BLaER1 treated with 17β-estradiol and CSF1 and Interleukin-3, amounts not matched to agents 10 nM and 100 nM (cell line): Measurements from ENCODE around the gene LGALS9.
A peak's percentile ranks its signal among the peaks of the same experiment; 100 is the strongest.
"Not testable (repeated sequence)": the region's sequence is repeated elsewhere in the genome, so short reads cannot be mapped to it uniquely, and the experiment has no call there.

Source experiments
- H3K27ac ChIP-seq, 11 experiments: shearing (Covaris generic); formaldehyde crosslinking; 2 replicates each; pipeline ENCODE4 v1.8.1; 2022
- H3K27me3 ChIP-seq, 11 experiments: shearing (Covaris generic); formaldehyde crosslinking; 2 replicates each; pipeline ENCODE4 v1.8.1; 2022
- H3K36me3 ChIP-seq, 11 experiments: shearing (Covaris generic); formaldehyde crosslinking; 2 replicates each; pipeline ENCODE4 v1.8.1; 2022
- H3K4me1 ChIP-seq, 10 experiments: shearing (Covaris generic); formaldehyde crosslinking; 2 replicates each; pipeline ENCODE4 v1.8.1; 2022
- H3K4me2 ChIP-seq, 11 experiments: shearing (Covaris generic); formaldehyde crosslinking; 2 replicates each; pipeline ENCODE4 v1.8.1; 2022
- H3K4me3 ChIP-seq, 10 experiments: shearing (Covaris generic); formaldehyde crosslinking; 2 replicates each; pipeline ENCODE4 v1.8.1; 2022
- H3K9ac ChIP-seq, 11 experiments: shearing (Covaris generic); formaldehyde crosslinking; 2 replicates each; pipeline ENCODE4 v1.8.1; 2022
- H3K9me3 ChIP-seq, 11 experiments: shearing (Covaris generic); formaldehyde crosslinking; replicated peaks in 1 of 11; 2 replicates each; pipeline ENCODE4 v1.8.1; 2022
- H4K20me1 ChIP-seq, 11 experiments: shearing (Covaris generic); formaldehyde crosslinking; 2 replicates each; pipeline ENCODE4 v1.8.1; 2022
- Cebpa-rat ChIP-seq, 11 experiments: shearing (Covaris generic); IDR thresholded peaks; 2 replicates each; pipeline ENCODE4 v1.8.1; 2022

The LGALS9 gene

DNA sequence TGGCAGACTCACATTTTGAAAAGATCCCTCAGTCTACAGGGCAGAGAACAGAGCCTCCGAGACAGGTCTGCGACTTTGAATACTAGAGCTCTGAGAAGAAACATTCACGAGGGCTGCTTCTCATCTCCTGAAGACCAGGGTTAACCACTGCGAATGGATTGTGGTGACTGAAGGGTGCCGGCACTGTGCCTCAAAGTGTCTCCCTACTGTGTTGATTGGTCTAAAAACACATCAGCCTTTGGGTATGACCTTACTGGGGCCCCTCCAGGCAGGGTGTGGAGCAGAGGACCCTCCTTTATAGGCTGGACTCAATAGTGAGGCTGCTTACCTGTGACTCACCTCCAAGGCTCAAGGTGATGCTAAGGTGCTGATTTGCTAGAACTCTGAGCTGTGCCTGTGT, 2.6 kb upstream of the LGALS9 start:
- Histone ChIP-seq H3K4me1 (peaks cover 27 to 42% (median 35%) of the 10 kb centered on the region in 10 experiments), H3K4me3 (no peak overlapping the region), H4K20me1 (peaks cover 0 to 5% (median 0%) of the 10 kb centered on the region in 11 experiments; a peak in 6 of 22 replicates), H3K27ac (no peak overlapping the region), H3K9me3 (peaks cover 0 to 13% (median 8%) of the 10 kb centered on the region in 11 experiments; a peak in 8 of 22 replicates), H3K27me3 (no peaks in the 10 kb centered on the region), H3K36me3 (peaks cover 0 to 35% (median 14%) of the 10 kb centered on the region in 11 experiments; a peak in 10 of 22 replicates), H3K9ac (no peak overlapping the region), H3K4me2 (0 out of 22 replicates have a peak overlapping the region, but pooled peaks of 1 of the 11 experiments have one; percentile 0)
- no peak for TF ChIP-seq Cebpa-rat (IDR thresholded peaks at IDR 0.05)

DNA sequence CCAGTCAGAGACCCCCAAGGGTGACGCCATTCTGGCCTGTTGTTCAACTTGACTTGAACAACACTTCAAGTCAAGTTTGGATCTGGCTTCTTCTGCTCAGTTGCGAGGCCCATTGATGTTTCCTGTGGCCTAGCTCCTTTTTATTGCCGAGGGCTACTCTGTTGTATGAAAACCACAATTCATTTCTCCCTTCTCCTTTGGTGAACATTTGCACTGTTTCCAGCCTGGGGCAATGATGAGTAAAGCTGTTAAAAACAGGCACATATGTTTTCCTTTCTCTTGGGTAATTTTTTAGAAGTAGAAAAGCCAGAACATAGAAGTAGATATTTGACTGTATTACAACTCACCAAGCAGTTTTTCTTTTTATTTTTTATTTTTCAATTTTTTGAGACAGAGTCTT, 1.7 kb upstream of the LGALS9 start:
- not testable (repeated sequence) for H3K9ac ChIP-seq, H3K27ac ChIP-seq, H3K27me3 ChIP-seq, H3K4me3 ChIP-seq
- Histone ChIP-seq H3K4me2 (peak overlapping the region in 3 of 11 experiments; percentile 11 to 17 (median 15); a peak in 3 of 22 replicates), H4K20me1 (peaks cover 0 to 14% (median 0%) of the 10 kb centered on the region in 11 experiments; a peak in 7 of 22 replicates), H3K36me3 (peaks cover 0 to 26% (median 10%) of the 10 kb centered on the region in 11 experiments; a peak in 10 of 22 replicates), H3K4me1 (peaks cover 34 to 49% (median 43%) of the 10 kb centered on the region in 10 experiments), H3K9me3 (peaks cover 0 to 13% (median 8%) of the 10 kb centered on the region in 11 experiments; a peak in 8 of 22 replicates)

DNA sequence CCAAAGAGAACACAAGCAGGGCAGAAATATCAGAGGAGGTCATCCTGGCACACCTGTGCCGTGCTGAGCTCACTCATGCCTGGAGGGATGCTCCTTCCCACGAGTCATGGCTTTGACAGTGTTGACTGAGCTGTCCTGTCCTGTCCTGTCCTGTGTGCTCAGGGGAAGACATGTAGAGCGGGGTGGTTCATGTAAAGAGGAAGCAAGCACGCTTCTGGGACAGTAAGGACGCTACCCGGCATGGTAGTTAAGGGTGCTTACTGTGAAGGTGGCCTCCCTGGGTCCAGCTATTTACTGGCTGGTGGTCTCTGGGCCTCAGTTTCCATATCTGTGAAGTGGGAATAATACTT, 398 bp downstream of the LGALS9 start:
- H3K9me3 ChIP-seq, result peaks cover 0 to 6% (median 4%) of the 10 kb centered on the region in 11 experiments; a peak in 8 of 22 replicates
- H3K9ac ChIP-seq, result peak overlapping the region; percentile 71 to 84 (median 80)
- H3K4me2 ChIP-seq, result peak overlapping the region; percentile 85 to 98 (median 91)
- H3K27me3 ChIP-seq, result no peaks in the 10 kb centered on the region
- peaks cover 54 to 71% (median 62%) of the 10 kb centered on the region in 10 experiments for H3K4me1 ChIP-seq
- H4K20me1 ChIP-seq, result peaks cover 0 to 23% (median 0%) of the 10 kb centered on the region in 11 experiments; a peak in 7 of 22 replicates
- no peak for TF ChIP-seq Cebpa-rat (IDR thresholded peaks at IDR 0.05)
- H3K4me3 ChIP-seq, result peak overlapping the region; percentile 55 to 77 (median 68)
- H3K36me3 ChIP-seq, result peaks cover 0 to 18% (median 5%) of the 10 kb centered on the region in 11 experiments; a peak in 8 of 22 replicates
- peak overlapping the region in 10 of 11 experiments; percentile 40 to 87 (median 77); a peak in 21 of 22 replicates for H3K27ac ChIP-seq

DNA sequence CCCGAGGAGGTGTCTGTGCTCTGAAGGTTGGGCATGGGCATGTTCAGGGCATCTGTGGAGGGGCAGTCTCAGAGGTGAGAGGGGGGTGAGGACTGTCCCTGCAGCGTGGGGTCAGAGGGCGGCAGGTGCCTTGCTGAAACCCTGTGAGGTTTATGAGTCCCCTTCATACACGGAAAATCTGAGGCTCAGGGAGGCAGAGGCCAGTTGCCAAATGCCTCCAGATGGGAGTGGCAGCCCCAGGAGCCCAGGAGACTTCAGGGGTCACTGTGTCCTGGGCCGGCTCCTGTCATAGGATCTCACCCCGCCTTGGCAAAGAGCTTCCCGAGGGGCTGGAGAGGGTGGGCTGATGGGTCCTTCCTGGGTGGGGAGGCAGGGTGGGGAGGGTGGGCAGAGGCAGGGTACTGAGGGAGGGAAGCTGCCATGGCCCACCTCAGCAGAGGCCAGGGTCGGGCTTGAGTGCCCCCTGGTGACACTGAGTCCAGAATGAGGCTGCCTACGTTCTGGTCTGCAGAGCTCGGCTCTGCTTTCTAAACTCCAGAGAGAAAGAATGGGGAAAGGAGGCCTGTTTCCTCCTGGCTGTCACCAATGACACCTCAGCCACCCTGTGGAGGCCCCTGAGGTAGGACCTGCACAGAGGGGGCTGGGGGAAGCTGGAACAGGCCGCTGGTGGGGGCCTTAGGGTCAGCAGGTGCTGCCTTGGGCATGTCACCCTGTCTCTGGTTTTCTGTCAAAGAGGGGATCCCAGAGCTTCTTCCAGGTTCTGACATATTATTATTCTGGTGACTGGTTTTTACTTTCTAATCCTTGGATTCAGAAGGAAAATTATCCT, 1.1 kb downstream of the LGALS9 start:
- Histone ChIP-seq H3K9ac (peak overlapping the region; percentile 71 to 84 (median 80)), H3K27ac (peak overlapping the region; percentile 8 to 87 (median 76); a peak in 21 of 22 replicates), H3K27me3 (no peaks in the 10 kb centered on the region), H4K20me1 (peaks cover 0 to 23% (median 0%) of the 10 kb centered on the region in 11 experiments; a peak in 7 of 22 replicates), H3K4me1 (peaks cover 54 to 78% (median 65%) of the 10 kb centered on the region in 10 experiments), H3K4me3 (peak overlapping the region; percentile 55 to 77 (median 68)), H3K36me3 (peaks cover 0 to 13% (median 0%) of the 10 kb centered on the region in 11 experiments; a peak in 4 of 22 replicates), H3K9me3 (no peaks in the 10 kb centered on the region; a peak in 1 of 22 replicates), H3K4me2 (peak overlapping the region; percentile 85 to 98 (median 91))
- no peak for TF ChIP-seq Cebpa-rat (IDR thresholded peaks at IDR 0.05)

DNA sequence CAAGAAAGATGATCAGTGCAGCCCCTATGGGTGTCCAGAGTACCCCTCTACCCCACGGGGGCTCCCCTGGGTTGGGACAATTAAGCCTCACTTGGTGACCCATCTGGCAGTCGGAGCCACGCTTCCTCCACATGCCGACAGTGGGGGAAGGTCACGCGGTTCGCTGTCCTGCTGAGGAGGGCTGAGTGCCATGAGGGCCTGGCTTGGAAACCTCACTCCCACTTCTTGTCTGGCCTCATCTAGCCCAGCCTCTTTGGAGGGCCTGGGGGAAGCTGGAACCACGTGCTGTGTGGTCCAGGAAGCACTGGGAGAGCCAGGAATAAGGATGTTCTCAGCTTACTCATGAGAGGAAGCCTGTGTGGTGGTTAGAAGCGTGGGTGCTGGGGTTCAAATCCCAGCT, 1.8 kb downstream of the LGALS9 start:
- peak overlapping the region; percentile 4 to 85 (median 59); a peak in 18 of 22 replicates for H3K27ac ChIP-seq
- H4K20me1 ChIP-seq, result peaks cover 0 to 29% (median 0%) of the 10 kb centered on the region in 11 experiments; a peak in 7 of 22 replicates
- H3K4me2 ChIP-seq, result peak overlapping the region; percentile 85 to 98 (median 91)
- not testable (repeated sequence) for H3K9me3 ChIP-seq, H3K27me3 ChIP-seq
- H3K4me3 ChIP-seq, result peak overlapping the region in 9 of 10 experiments; percentile 56 to 77 (median 69); a peak in 19 of 20 replicates
- H3K36me3 ChIP-seq, result peaks cover 0 to 13% (median 0%) of the 10 kb centered on the region in 11 experiments; a peak in 4 of 22 replicates
- H3K9ac ChIP-seq, result peak overlapping the region; percentile 54 to 84 (median 78); a peak in 17 of 22 replicates
- H3K4me1 ChIP-seq, result peaks cover 54 to 84% (median 66%) of the 10 kb centered on the region in 10 experiments

DNA sequence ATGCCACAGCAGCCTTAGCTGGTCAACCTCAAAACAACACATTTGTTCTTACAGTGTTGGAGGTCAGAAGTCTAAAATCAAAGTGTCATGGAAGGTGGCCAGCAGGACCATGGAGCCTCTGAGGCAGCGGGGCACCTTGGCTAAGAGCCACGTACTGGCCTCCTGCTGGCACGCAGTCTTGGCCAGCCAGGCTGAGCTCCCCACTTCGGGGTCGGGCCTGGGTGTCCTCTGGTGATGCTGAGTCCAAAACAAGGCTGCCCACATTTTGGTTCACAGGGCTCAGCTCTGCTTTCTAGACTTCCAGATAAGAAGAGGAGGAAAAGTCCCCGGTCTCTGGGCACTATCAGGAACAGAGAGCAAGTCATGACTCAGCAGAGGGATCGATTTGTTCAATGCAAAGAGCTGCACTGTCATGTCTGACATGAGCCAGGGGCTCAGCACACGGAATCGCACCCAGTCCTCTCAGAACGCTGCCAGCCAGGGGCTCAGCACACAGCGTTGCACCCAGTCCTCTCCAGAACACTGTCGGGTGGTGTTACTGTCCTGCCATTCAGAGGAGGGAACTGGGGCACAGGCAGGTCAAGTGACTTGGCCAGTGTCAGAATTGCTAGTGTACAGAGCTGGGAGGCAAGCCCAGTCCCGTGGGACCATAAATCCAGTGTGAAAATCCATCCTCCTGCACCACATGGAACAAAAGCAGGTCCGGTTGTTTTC, 2.5 kb downstream of the LGALS9 start:
- H3K4me2 ChIP-seq, result peak overlapping the region; percentile 85 to 98 (median 91)

DNA sequence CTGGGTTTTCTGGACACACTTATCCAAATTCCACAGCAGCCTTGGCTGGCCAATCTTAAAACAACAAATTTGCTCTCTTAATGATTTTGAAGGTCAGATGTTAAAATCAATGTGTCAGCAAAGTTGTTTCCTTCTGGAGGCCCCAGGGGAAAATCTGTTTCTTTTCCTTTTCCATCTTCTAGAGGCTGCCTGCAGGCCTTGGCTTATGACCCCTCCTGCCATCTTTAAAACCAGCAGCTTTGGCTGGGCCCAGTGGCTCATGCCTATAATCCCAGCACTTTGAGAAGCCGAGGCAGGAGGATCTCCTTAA, 3.0 kb downstream of the LGALS9 start:
- TF ChIP-seq Cebpa-rat (IDR thresholded peaks at IDR 0.05), result no peak
- peak overlapping the region in 1 of 11 experiments; percentile 12; a peak in 2 of 22 replicates for H3K9ac ChIP-seq
- peaks cover 2 to 18% (median 4%) of the 10 kb centered on the region in 11 experiments; a peak in 12 of 22 replicates for H3K36me3 ChIP-seq
- no peaks in the 10 kb centered on the region for H3K27me3 ChIP-seq
- peak overlapping the region in 4 of 10 experiments; percentile 69 to 77 (median 72); a peak in 5 of 20 replicates for H3K4me3 ChIP-seq
- peak overlapping the region in 9 of 11 experiments; percentile 38 to 85 (median 59); a peak in 13 of 22 replicates for H3K27ac ChIP-seq
- H3K4me1 ChIP-seq, result peaks cover 54 to 82% (median 65%) of the 10 kb centered on the region in 10 experiments
- peak overlapping the region; percentile 85 to 98 (median 91) for H3K4me2 ChIP-seq
- no peaks in the 10 kb centered on the region; a peak in 1 of 22 replicates for H3K9me3 ChIP-seq
- H4K20me1 ChIP-seq, result peaks cover 0 to 29% (median 0%) of the 10 kb centered on the region in 11 experiments; a peak in 7 of 22 replicates

More for the DNA sequence above, 2.5 kb downstream of the LGALS9 start:
- peaks cover 0 to 29% (median 0%) of the 10 kb centered on the region in 11 experiments; a peak in 7 of 22 replicates for H4K20me1 ChIP-seq
- peak overlapping the region; percentile 4 to 85 (median 59); a peak in 19 of 22 replicates for H3K27ac ChIP-seq
- peaks cover 54 to 83% (median 66%) of the 10 kb centered on the region in 10 experiments for H3K4me1 ChIP-seq
- H3K9me3 ChIP-seq, result no peaks in the 10 kb centered on the region; a peak in 1 of 22 replicates
- peak overlapping the region in 5 of 11 experiments; percentile 57 to 84 (median 71); a peak in 6 of 22 replicates for H3K9ac ChIP-seq
- TF ChIP-seq Cebpa-rat (IDR thresholded peaks at IDR 0.05), result no peak
- H3K36me3 ChIP-seq, result peaks cover 0 to 13% (median 0%) of the 10 kb centered on the region in 11 experiments; a peak in 4 of 22 replicates
- H3K4me3 ChIP-seq, result peak overlapping the region in 6 of 10 experiments; percentile 8 to 77 (median 70); a peak in 7 of 20 replicates
- H3K27me3 ChIP-seq, result no peaks in the 10 kb centered on the region

DNA sequence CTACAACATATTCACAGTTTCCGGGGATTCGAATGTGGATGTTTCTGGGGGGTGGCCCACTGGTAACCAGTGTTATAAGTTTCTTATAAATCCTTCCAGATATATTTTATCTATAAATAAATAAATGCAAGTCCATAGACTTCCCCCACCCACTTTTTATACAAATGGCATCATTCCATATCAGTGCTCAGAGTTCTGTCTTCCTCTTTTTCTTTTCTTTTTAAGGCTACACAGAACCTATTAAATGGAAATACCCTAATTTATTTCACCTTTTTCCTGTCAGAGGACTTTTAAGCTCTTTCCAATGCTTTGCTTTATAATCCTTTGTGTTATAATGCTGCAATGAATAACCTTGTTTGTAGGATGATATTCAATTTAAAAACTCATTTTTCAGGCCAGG, 3.8 kb downstream of the LGALS9 start:
- no peaks in the 10 kb centered on the region; a peak in 1 of 22 replicates for H3K9me3 ChIP-seq
- H3K4me3 ChIP-seq, result no peak overlapping the region
- H3K27ac ChIP-seq, result peak overlapping the region in 4 of 11 experiments; percentile 22 to 70 (median 51); a peak in 7 of 22 replicates
- H3K27me3 ChIP-seq, result no peaks in the 10 kb centered on the region
- peak overlapping the region in 2 of 11 experiments; percentile 41 to 46; a peak in 3 of 22 replicates for H3K9ac ChIP-seq
- peak overlapping the region; percentile 11 to 98 (median 91); a peak in 21 of 22 replicates for H3K4me2 ChIP-seq
- peaks cover 0 to 29% (median 0%) of the 10 kb centered on the region in 11 experiments; a peak in 7 of 22 replicates for H4K20me1 ChIP-seq
- peaks cover 50 to 76% (median 59%) of the 10 kb centered on the region in 10 experiments for H3K4me1 ChIP-seq
- H3K36me3 ChIP-seq, result peaks cover 9 to 26% (median 12%) of the 10 kb centered on the region in 11 experiments; a peak in 19 of 22 replicates
- TF ChIP-seq Cebpa-rat (IDR thresholded peaks at IDR 0.05), result no peak
